Fibroblast of the aortic adventitia (primary cell): ENCODE measurements around the gene SUMO4. TPM values are rescaled to one million over a fixed set of nuclear protein-coding genes. Genes with fewer than 3 reads are reported as not detected.

Experiments
- DNase-seq: peaks from one replicate; pipeline ENCODE4 v3.0.0-alpha.2; 2010; ENCODE audit warnings: low read depth
- H3K4me3 ChIP-seq: 2 replicates; pipeline ENCODE4 v1.5.1; 2011; ENCODE audit warnings: low read depth, mild to moderate bottlenecking, control low read depth, low read length, moderate library complexity
- total RNA-seq: library from RNA; depleted of rRNA; stranded (reverse); fragments of >200 nt; gene quantifications from 2 replicates; pipeline ENCODE4 v1.2.3, GENCODE V29; 2012; ENCODE audit warnings: low replicate concordance
- TF ChIP-seq, protein P1 (sequence below): IDR thresholded peaks from 2 replicates; pipeline ENCODE4 v1.5.1; 2011; ENCODE audit warnings: mild to moderate bottlenecking, low read length, control low read depth, inconsistent platforms; ENCODE audit not compliant: insufficient read depth

The SUMO4 gene
- total RNA-seq, 1 donor = 3.8 TPM

DNA sequence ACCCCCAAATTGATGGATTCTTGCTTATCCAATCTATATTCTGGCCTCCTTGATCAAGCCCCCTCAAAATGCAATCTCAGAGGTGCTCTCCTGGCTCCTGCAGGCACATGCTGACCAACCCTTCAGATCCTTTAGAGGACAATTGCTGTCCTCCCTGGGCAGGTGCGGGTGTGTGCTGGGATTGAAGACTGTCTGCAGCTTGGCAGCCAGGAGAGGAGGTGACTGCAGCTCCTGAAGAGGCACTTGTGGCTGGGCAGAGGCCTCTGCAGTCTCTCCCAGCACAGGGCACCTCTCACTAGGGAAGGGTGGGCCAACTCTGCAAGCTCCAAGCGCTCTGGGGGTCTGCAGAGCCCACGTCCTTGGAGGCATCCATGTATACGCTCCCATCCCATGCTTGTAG is 28.5 kb downstream of the SUMO4 start:
- TF ChIP-seq, protein P1, sequence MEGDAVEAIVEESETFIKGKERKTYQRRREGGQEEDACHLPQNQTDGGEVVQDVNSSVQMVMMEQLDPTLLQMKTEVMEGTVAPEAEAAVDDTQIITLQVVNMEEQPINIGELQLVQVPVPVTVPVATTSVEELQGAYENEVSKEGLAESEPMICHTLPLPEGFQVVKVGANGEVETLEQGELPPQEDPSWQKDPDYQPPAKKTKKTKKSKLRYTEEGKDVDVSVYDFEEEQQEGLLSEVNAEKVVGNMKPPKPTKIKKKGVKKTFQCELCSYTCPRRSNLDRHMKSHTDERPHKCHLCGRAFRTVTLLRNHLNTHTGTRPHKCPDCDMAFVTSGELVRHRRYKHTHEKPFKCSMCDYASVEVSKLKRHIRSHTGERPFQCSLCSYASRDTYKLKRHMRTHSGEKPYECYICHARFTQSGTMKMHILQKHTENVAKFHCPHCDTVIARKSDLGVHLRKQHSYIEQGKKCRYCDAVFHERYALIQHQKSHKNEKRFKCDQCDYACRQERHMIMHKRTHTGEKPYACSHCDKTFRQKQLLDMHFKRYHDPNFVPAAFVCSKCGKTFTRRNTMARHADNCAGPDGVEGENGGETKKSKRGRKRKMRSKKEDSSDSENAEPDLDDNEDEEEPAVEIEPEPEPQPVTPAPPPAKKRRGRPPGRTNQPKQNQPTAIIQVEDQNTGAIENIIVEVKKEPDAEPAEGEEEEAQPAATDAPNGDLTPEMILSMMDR = no peak
- H3K4me3 ChIP-seq = no peak overlapping the region
- DNase-seq = no peak

DNA sequence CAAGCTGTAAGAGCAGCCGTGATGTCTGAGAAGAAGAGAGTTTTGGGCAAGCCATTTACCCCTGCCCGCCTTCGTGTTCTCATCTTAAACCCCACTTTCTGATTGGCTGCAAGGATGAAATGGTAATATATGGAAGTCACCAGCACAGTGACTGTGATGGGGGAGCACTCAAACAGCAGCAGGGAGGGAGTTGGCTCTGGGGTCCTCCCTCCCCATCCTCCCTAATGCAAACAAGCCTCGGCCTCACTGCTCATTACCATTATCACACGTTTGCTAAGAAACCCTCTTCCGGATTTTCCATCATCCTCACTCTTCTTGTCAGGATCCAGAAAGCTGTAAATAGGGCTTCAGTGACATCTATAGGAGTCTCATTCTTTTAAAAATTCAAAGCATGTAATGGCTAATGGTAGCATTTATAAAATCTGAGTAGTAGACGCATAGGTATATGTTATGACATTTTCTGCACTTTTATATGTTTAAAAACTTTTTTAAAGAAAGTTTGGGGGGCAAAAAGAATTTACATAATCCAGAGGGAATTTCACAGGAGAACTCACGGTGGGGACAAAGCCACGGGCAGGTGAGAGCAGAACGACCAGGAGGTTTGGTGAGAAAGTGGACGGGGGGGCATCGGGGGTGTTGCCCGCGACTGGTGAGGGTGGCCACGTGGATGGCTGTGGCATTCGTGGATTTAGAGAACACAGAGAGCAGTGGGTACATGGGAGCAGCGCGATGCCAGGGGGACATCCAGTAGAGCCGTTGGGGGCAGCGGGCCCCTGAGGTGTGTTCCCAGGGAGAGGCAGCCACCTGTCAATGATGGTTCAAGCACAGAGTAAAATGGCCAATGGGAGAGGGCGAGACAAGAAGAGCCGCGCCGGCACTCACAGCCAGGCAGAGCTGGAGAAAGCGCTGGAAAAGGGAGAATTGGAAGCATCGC is 29.6 kb downstream of the SUMO4 start:
- DNase-seq = no peak
- TF ChIP-seq, protein P1 = no peak
- no peak overlapping the region for H3K4me3 ChIP-seq

GRCh38 chr6:149431905-149432775 is 32.1 kb downstream of the SUMO4 start:
- peak; percentile 86 for DNase-seq
- TF ChIP-seq, protein P1 = peak; percentile 95
- peak overlapping the region; percentile 40 for H3K4me3 ChIP-seq

GRCh38 chr6:149433405-149433804 is 33.3 kb downstream of the SUMO4 start:
- no peak overlapping the region for H3K4me3 ChIP-seq
- no peak for DNase-seq
- TF ChIP-seq, protein P1 = no peak

DNA sequence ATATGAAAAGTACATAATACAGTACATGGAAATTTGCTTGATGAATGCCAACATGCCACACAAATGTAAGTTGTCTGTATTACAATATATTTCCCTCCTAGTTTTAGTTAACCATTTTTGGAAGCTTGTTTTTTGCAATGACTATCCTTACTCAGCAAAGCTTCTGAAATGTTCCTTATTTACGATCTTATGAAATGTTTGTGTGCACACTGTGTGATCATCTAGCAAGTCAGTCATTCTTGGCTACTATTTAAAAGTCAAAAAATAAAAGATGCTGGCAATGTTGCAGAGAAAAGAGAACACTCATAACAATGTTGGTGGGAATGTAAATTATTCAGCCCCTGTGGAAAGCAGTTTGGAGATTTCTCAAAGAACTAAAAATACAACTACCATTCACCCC is 33.8 kb downstream of the SUMO4 start:
- DNase-seq = no peak
- H3K4me3 ChIP-seq = no peak overlapping the region
- TF ChIP-seq, protein P1 = no peak

DNA sequence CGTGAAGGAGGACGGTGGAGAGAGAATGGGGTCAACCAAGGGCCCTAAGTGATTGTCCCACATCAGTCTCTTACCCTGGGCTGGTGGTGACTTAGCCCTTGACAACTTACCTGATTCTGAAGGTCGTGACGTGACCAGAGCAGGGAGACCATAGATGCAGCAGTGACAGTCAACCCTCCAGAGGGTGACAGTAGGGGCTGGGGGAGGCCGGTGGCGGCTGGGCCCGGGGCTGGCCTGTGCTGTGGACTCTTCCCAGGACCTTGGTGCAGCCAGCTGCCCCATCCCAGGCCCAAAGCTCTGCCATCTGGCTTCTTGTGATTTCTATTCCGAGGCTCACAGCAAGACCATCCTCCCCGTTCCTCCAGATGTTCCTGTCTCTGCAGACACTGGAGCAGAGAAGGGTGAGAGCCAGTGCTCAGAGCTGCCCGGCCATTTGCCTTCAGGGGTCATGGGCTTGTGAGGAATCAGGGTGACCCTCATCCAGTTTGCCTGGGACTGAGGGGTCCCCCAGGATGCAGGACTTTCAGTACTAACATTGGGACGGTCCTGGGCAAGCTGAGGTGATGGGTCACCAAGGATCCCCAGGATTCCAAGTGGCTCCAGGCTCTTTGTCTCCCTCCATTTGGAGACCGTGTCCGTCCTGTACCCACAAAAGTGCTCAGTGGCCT is 36.0 kb downstream of the SUMO4 start:
- TF ChIP-seq, protein P1 = no peak
- H3K4me3 ChIP-seq = no peak overlapping the region
- no peak for DNase-seq
